ENCODE measurements around the gene SNRNP25. TPM values are rescaled to one million over a fixed set of nuclear protein-coding genes. Genes with fewer than 3 reads are reported as not detected.

SNRNP25 gene
- total and polyA plus RNA-seq, 9 of the 15 experiments (the other 6 are each of a cell fraction or from before 2014, with no cell fraction given) = 59.0 to 176 (median 108) TPM

GRCh38 chr16:96935-97381 lies 43.3 kb downstream of the SNRNP25 start (continued):
- TF ChIP-seq, protein P1, sequence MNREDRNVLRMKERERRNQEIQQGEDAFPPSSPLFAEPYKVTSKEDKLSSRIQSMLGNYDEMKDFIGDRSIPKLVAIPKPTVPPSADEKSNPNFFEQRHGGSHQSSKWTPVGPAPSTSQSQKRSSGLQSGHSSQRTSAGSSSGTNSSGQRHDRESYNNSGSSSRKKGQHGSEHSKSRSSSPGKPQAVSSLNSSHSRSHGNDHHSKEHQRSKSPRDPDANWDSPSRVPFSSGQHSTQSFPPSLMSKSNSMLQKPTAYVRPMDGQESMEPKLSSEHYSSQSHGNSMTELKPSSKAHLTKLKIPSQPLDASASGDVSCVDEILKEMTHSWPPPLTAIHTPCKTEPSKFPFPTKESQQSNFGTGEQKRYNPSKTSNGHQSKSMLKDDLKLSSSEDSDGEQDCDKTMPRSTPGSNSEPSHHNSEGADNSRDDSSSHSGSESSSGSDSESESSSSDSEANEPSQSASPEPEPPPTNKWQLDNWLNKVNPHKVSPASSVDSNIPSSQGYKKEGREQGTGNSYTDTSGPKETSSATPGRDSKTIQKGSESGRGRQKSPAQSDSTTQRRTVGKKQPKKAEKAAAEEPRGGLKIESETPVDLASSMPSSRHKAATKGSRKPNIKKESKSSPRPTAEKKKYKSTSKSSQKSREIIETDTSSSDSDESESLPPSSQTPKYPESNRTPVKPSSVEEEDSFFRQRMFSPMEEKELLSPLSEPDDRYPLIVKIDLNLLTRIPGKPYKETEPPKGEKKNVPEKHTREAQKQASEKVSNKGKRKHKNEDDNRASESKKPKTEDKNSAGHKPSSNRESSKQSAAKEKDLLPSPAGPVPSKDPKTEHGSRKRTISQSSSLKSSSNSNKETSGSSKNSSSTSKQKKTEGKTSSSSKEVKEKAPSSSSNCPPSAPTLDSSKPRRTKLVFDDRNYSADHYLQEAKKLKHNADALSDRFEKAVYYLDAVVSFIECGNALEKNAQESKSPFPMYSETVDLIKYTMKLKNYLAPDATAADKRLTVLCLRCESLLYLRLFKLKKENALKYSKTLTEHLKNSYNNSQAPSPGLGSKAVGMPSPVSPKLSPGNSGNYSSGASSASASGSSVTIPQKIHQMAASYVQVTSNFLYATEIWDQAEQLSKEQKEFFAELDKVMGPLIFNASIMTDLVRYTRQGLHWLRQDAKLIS (CRISPR knock-in tag; IDR thresholded peaks at IDR 0.05) = 0 out of 2 replicates have a peak, but pooled peaks have one; percentile 81
- TF ChIP-seq RCOR1 (IDR thresholded peaks at IDR 0.05; ENCODE audit: borderline replicate concordance in 1 of 2, low read depth in 2 of 2, low read length in 2 of 2) (peak; percentile 28 to 90; a peak in 3 of 4 replicates), ZNF589 (CRISPR knock-in tag; IDR thresholded peaks at IDR 0.05; ENCODE audit: low read depth) (0 out of 2 replicates have a peak, but pooled peaks have one; percentile 8), GABPB1 (CRISPR knock-in tag; IDR thresholded peaks at IDR 0.05) (peak; percentile 80), TCF3 (CRISPR knock-in tag; IDR thresholded peaks at IDR 0.05) (peak; percentile 51), SP1 (CRISPR knock-in tag; IDR thresholded peaks at IDR 0.05) (peak; percentile 97), CEBPG (CRISPR knock-in tag; IDR thresholded peaks at IDR 0.05) (0 out of 2 replicates have a peak, but pooled peaks have one; percentile 10), CEBPG (tag; conservative IDR thresholded peaks at IDR 0.05 in 1 of 2, IDR thresholded peaks at IDR 0.05 in 1 of 2) (no peak), JUND (IDR thresholded peaks at IDR 0.05; ENCODE audit: borderline replicate concordance, low read depth, low read length) (peak; percentile 75), JUND (tag; IDR thresholded peaks at IDR 0.05; ENCODE audit: borderline replicate concordance, low read depth, low read length) (peak; percentile 25; the same call in 1 of the 3 replicates), MBD2 (IDR thresholded peaks at IDR 0.05; ENCODE audit: borderline replicate concordance, low read depth) (0 out of 2 replicates have a peak, but pooled peaks have one; percentile 56), U2AF1 (optimal IDR thresholded peaks at IDR 0.05; ENCODE audit: low read depth, low read length) (no peak), KLF13 (tag; IDR thresholded peaks at IDR 0.05; ENCODE audit: borderline replicate concordance, low read depth) (peak; percentile 95), HES1 (IDR thresholded peaks at IDR 0.05; ENCODE audit: low read depth) (no peak), SMC3 (conservative IDR thresholded peaks at IDR 0.05; ENCODE audit: insufficient read depth, low read depth, low read length) (peak; percentile 97), ZNF778 (CRISPR knock-in tag; IDR thresholded peaks at IDR 0.05) (no peak), ZBTB49 (CRISPR knock-in tag; IDR thresholded peaks at IDR 0.05; ENCODE audit: borderline replicate concordance) (no peak), ZBTB5 (IDR thresholded peaks at IDR 0.05) (no peak), RBM22 (IDR thresholded peaks at IDR 0.05; ENCODE audit: low read depth, low read length, poor library complexity, severe bottlenecking) (peak; percentile 93)
